ES-I3 (cell line): ENCODE data around the gene YWHAG.
"Not testable (repeated sequence)": the region's sequence is repeated elsewhere in the genome, so short reads cannot be mapped to it uniquely, and the experiment has no call there.

ENCODE experiments used
- H3K36me3 ChIP-seq: 2 replicates; pipeline ENCODE4 v1.6.1; 2013; ENCODE audit warnings: mild to moderate bottlenecking, low read length, control low read depth, moderate library complexity; ENCODE audit not compliant: insufficient read depth
- H3K4me1 ChIP-seq: 2 replicates; pipeline ENCODE4 v1.6.1; 2013; ENCODE audit warnings: mild to moderate bottlenecking, control low read depth, low read length; ENCODE audit not compliant: insufficient read depth
- H3K9ac ChIP-seq: 2 replicates; pipeline ENCODE4 v1.6.1; 2013; ENCODE audit warnings: low read depth, mild to moderate bottlenecking, low read length, moderate library complexity
- H3K9me3 ChIP-seq: 2 replicates; pipeline ENCODE4 v1.6.1; 2013; ENCODE audit warnings: mild to moderate bottlenecking, low read length, moderate library complexity; ENCODE audit not compliant: control insufficient read depth, insufficient read depth

YWHAG gene

DNA sequence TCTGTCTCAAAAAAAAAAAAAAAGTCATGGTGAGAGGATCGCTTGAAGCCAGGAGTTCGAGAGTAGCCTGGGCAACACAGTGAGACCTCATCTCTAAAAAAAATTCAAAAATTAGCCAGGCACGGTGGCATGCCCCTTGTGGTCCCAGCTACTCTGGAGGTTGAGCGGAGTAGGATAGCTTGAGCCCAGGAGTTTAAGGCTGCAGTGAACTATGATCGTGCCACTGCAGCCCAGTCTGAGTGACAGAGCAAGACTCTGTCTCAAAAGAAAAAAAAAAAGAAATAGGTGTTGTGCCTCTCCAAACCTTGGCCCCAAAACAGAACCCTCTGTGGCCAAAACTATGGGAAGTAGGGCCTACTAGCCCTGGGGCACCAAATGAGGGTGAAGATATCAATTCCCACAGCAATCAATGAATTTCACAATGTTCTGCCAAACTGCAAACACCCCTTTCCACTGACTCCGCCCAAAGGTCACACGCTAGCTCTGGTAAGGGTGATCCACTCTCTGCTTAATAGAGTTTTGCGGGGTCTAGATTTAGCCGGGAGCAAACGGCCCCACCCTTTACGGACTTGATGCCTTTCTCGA is 33.8 kb upstream of the YWHAG start:
- peak overlapping the region; percentile 72 for H3K9ac ChIP-seq

DNA sequence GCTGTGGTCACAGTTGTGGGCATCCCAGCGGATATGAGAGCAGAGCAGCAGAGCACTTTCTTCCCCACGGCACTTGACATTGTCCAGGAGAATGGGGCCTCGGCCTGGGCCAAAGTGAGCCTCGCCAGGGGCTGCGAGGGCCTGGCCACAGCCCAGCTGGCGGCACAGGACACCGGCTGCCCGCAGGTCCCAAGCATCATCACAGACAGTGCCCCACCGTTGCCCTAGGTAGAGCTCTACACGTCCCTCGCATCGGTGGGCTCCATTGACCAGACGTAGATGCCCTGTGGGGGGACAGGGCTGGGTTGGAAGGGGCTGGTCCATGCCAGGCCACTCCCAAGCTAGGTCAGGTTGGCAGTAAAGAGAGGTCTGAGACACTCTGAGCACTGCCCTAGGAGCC is 31.3 kb upstream of the YWHAG start:
- peaks cover 18% of the 10 kb centered on the region for H3K4me1 ChIP-seq
- H3K36me3 ChIP-seq: no peaks in the 10 kb centered on the region
- no peak overlapping the region for H3K9ac ChIP-seq
- H3K9me3 ChIP-seq: no peaks in the 10 kb centered on the region

More for the DNA sequence above, 33.8 kb upstream of the YWHAG start:
- peaks cover 36% of the 10 kb centered on the region for H3K4me1 ChIP-seq
- H3K9me3 ChIP-seq: no peaks in the 10 kb centered on the region
- no peaks in the 10 kb centered on the region for H3K36me3 ChIP-seq

DNA sequence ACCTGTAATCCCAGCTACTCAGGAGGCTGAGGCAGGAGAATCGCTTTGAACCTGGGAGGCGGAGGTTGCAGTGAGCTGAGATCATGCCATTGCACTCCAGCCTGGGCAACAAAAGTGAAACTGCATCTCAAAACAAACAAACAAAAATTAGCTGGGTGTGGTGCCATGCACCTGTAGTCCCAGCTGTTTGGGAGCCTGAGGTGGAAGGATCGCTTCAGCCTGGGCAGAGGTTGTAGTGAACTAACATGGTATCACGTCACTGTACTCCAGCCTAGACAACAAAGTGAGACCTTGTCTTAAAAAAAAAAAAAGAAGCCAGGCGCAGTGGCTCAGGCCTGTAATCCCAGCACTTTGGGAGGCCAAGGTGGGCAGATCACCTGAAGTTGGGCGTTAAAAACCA is 29.0 kb upstream of the YWHAG start:
- H3K36me3 ChIP-seq, H3K9ac ChIP-seq, H3K9me3 ChIP-seq: not testable (repeated sequence)
- peaks cover 13% of the 10 kb centered on the region for H3K4me1 ChIP-seq

DNA sequence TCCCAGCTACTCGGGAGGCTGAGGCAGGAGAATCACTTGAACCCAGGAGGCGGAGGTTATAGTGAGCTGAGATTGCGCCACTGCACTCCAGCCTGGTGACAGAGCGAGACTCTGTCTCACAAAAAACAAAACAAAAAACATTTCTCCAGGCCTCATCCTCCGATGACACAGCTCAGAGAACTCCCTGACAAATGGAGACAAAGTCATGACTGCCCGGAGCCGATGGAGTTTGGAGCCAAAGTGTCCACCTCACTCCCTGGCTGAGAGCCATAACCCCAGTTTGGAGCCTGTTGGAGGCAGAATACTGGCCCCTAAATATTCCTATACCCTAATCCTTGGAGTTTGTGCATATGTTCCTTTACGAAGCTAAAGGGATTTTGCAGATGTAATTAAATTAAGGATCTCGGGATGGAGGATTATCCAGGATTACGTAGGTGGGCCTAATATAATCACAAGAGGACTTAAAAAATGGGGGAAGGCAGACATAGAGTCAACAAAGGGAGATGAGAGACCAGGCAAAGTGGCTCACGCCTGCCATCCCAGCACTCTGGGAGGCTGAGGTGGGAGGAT is 28.0 kb upstream of the YWHAG start:
- peaks cover 10% of the 10 kb centered on the region for H3K4me1 ChIP-seq
- no peaks in the 10 kb centered on the region for H3K36me3 ChIP-seq
- H3K9me3 ChIP-seq: no peaks in the 10 kb centered on the region
- H3K9ac ChIP-seq: no peak overlapping the region

DNA sequence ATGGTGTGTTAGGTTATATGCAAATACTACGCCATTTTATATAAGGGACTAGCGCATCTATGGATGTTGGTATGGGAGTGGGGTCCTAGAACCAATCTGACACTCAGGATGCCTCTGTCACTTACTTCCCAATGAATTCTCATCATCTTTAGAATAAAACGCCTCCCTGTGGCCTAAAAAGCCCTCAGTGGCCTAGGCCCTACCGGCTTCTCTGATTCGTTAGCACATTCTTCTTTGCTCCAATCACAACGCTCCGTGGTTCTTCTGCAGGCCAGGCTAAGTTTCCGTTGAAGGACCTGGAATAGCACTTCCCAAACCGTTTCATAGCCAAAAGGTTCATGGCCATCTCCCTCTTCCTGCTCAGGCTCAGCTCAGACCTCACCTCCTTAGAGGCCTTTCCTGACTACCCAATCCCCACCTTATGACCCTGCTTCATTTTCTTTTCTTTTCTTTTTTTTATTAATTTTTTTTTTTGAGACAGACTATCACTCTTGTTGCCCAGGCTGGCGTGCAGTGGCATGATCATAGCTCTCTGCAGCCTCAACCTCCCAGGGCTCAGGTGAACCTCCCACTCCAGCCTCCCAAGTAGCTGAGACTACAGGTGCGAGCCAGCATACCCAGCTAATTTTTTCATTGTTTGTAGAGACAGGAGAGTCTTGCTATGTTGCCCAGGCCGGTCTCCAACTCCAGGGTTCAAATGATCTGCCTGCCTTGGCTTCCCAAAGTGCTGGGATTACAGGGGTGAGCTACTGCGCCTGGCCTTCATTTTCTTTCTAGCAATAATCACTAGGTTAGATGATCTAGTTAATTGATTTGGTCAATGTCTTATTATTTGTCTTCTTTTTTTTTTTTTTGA is 24.5 kb upstream of the YWHAG start:
- Histone ChIP-seq H3K36me3 (no peaks in the 10 kb centered on the region), H3K9ac (no peak overlapping the region), H3K4me1 (peaks cover 4% of the 10 kb centered on the region; the same call in 1 of the 2 replicates)

DNA sequence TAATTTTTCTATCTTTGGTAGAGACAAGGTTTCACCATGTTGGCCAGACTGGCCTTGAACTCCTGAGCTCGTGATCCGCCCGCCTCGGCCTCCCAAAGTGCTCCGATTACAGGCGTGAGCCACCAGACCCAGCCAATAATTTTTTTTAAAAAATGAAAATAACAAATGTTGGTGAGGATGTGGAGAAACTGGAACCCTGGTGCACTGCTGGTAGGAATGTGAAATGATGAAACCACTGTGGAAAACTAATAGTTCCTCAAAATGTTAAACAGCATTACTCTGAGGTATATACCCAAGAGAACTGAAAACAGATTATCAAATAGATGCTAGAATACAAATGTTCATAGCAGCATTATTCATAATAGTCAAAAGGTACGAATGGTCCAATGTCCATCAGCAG is 23.0 kb upstream of the YWHAG start:
- no peaks in the 10 kb centered on the region for H3K36me3 ChIP-seq
- H3K4me1 ChIP-seq: peaks cover 4% of the 10 kb centered on the region; the same call in 1 of the 2 replicates
- H3K9me3 ChIP-seq: no peaks in the 10 kb centered on the region
- H3K9ac ChIP-seq: no peak overlapping the region

More for the DNA sequence above, 24.5 kb upstream of the YWHAG start:
- H3K9me3 ChIP-seq: no peaks in the 10 kb centered on the region

DNA sequence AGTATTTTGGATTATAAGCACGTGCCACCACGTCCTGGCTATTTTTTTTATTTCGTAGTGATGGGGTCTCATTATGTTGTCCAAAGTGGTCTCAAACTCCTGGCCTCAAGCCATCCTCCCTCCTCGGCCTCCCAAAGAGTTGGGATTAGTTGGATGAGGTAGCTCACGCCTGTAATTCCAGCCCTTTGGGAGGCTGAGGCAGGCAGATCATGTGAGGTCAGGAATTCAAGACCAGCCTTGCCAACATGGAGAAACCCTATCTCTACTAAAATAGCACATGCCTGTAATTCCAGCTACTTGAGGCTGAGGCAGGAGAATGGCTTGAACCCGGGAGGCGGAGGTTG is 21.8 kb upstream of the YWHAG start:
- no peaks in the 10 kb centered on the region for H3K9me3 ChIP-seq
- no peaks in the 10 kb centered on the region for H3K36me3 ChIP-seq
- peaks cover 4% of the 10 kb centered on the region; the same call in 1 of the 2 replicates for H3K4me1 ChIP-seq
- peak overlapping the region; percentile 42; the same call in 1 of the 2 replicates for H3K9ac ChIP-seq

DNA sequence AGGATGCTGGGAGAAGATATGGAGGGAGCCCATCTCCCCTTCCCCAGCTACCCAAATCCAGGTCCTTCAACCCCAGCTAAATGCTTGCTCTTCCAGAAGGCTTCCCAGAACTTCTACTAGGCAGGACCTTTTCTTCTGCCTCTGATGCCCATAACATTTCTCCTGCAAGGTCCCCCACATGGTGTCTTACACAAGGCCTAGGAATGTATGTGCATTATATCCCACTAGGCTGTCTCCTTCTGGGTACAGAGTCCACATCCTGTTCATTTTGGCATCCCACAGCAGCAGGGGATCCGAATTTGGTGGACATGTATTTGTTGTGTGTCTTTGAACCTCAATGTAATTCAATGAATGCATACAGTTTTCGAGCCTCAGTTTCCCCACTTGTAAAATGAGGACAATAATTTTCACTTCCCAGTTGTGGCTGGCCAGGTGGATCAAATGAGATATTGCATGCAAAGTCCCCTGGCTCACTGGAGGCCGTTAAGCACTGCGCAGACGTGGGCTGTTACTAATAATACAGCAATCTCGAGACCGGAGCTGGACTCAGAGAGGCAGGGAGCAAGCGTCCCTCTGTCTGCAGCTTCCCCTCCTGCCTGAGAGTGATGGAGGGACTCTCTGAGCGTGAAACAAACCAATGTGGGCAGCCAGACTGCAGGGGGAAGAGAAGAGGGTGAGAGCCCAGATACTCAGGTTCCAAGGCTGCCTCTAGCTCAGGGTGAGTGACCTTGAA is 18.6 kb upstream of the YWHAG start:
- no peaks in the 10 kb centered on the region for H3K9me3 ChIP-seq
- no peaks in the 10 kb centered on the region for H3K36me3 ChIP-seq
- peaks cover 4% of the 10 kb centered on the region; the same call in 1 of the 2 replicates for H3K4me1 ChIP-seq
- no peak overlapping the region for H3K9ac ChIP-seq

DNA sequence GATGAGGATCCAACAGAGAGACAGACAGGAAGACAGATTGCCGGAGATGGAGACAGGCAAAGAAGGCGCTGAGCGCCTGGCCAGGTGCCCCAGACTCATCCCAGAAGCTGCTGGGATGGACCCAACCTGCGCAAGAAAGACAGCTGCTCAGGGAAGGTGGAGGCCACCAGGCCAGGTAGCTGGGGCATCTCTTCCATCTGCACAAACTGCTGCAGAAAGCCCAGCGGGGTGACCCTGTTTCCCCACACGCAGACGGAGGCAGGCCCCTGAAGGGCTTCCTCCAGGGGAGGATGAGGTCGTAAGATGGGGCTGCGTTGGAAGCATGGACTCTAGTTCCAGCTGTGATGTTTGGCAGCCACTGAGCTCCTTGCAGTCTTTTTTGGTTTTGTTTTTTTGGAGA is 16.5 kb upstream of the YWHAG start:
- Histone ChIP-seq H3K9ac (no peak overlapping the region), H3K9me3 (no peaks in the 10 kb centered on the region), H3K36me3 (no peaks in the 10 kb centered on the region), H3K4me1 (no peaks in the 10 kb centered on the region; the same call in 1 of the 2 replicates)

DNA sequence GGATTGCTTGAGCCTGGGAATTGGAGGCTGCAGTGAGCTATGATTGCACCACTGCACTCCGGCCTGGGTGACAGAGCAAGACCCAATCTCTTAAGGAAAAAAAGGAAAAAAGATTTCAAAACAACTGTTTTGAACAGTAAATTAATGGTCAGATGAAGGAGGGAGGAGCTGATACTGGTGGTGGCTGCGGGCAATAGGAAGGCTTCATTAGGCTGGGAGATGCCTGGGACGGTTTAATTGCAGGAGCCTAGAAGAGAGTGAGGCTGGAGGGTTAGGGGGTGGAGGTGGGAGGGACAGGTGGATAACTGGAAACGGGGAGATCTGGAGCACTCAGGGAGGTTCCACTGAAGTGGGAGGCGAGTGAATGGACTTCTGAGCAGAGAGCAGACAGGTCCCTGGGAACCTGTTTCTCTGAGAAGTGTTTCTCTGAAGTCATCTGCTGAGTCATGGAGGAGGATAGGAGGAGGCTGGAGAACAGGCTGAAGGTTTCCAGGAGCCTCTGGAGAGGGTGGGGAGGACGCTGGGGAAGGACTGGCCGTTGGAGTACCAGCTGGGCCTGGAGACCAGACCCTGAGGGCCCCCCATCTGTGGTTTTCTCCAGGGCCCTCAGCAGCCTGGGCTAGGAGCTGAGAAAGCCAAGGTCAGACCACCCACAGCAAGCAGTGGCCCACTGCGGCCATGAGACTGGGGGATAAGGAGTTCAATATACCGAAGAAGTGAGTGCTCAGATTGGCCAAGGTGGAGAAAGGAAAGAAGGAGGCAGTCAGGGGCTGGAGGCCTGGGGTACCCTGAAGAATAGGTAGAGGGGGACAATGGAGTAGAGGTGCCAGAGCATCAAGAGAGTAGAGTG is 14.4 kb upstream of the YWHAG start:
- H3K4me1 ChIP-seq: peaks cover 7% of the 10 kb centered on the region; the same call in 1 of the 2 replicates
- no peaks in the 10 kb centered on the region for H3K36me3 ChIP-seq
- no peak overlapping the region for H3K9ac ChIP-seq
- no peaks in the 10 kb centered on the region for H3K9me3 ChIP-seq

DNA sequence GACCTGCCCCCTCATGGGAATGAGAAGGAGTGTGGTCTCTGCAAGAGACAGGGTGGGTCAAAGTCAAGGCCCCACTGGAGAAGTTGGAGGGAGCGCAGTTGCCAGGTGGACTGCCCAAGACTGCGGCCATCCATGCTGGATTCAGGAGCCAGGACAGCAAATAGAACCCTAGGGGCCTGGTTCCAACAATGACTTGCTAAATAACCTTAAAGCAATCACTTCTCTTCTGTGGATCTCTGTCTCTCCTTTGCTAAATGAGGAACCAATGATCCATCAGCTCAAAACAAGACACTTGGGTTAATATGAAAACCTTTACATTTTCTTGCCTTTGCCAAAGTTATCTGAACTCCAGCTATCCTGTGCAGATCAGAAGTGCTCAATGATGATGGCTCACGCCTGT is 12.6 kb upstream of the YWHAG start:
- no peaks in the 10 kb centered on the region for H3K9me3 ChIP-seq

DNA sequence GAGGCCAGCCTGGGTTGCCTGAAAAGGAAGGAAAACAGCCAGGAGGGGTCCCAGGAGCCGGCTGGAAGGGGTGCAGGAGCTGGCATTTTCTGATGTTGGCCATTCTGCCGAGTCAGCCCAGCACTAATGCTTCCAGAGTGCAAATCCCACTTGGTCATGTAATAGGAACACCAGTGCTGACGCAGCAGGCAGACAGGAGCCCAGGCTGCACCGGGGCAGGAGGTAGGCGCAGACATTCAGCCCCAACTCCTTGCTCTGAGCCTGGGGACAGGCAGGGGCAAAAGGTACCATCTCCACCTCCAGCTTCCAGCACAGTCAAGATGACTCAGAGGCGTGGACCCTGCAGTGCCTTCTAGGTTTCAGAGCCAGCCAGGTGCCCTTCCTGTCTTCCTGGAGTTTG is 10.2 kb upstream of the YWHAG start:
- Histone ChIP-seq H3K4me1 (peaks cover 15% of the 10 kb centered on the region; the same call in 1 of the 2 replicates), H3K9ac (no peak overlapping the region), H3K36me3 (no peaks in the 10 kb centered on the region), H3K9me3 (no peaks in the 10 kb centered on the region)

More for the DNA sequence above, 12.6 kb upstream of the YWHAG start:
- Histone ChIP-seq H3K4me1 (peaks cover 7% of the 10 kb centered on the region; the same call in 1 of the 2 replicates), H3K36me3 (no peaks in the 10 kb centered on the region), H3K9ac (no peak overlapping the region)

DNA sequence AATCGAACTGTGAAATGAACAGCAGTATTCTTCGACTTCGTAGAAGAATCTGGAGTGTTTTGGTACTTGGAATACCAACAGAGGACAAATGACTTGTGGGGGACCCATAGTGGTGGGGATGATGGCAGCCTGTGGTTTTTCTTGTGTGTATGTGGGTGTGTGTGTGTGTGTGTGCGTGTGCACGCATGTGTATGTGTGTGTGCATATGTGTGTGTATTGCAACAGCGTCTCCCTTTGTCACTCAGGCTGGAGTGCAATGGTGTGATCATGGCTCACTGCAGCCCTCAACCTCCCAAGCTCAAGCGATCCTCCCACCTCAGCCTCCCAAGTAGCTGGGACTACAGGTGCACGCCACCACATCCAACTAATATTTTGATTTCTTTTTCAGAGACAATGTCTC is 9.4 kb upstream of the YWHAG start:
- no peak overlapping the region for H3K9ac ChIP-seq
- H3K9me3 ChIP-seq: no peaks in the 10 kb centered on the region
- H3K4me1 ChIP-seq: peaks cover 17% of the 10 kb centered on the region; the same call in 1 of the 2 replicates

More for the DNA sequence above, 9.4 kb upstream of the YWHAG start:
- H3K36me3 ChIP-seq: no peaks in the 10 kb centered on the region
